SH-SY5Y (cell line): ENCODE results near the gene TRIO.

Experiments used
- GATA2 ChIP-seq: IDR thresholded peaks from 2 replicates; pipeline ENCODE4 v1.6.1; 2011; ENCODE audit warnings: mild to moderate bottlenecking, low read depth, low read length
- GATA3 ChIP-seq: IDR thresholded peaks from 2 replicates; pipeline ENCODE4 v1.6.1; 2011; ENCODE audit warnings: low read depth, mild to moderate bottlenecking, low read length, moderate library complexity

GRCh38 chr5:14439087-14439871 lies 296.1 kb downstream of the TRIO start:
- no peak for TF ChIP-seq GATA3
- TF ChIP-seq GATA2: no peak
